HS-5 (cell line): ENCODE data around the gene PKIG.
"Not testable (repeated sequence)": the region's sequence is repeated elsewhere in the genome, so short reads cannot be mapped to it uniquely, and the experiment has no call there.

Experiments used
- DNase-seq: peaks from one replicate; pipeline ENCODE4 v3.0.0-alpha.2; 2012; ENCODE audit warnings: low read depth

The PKIG gene

DNA sequence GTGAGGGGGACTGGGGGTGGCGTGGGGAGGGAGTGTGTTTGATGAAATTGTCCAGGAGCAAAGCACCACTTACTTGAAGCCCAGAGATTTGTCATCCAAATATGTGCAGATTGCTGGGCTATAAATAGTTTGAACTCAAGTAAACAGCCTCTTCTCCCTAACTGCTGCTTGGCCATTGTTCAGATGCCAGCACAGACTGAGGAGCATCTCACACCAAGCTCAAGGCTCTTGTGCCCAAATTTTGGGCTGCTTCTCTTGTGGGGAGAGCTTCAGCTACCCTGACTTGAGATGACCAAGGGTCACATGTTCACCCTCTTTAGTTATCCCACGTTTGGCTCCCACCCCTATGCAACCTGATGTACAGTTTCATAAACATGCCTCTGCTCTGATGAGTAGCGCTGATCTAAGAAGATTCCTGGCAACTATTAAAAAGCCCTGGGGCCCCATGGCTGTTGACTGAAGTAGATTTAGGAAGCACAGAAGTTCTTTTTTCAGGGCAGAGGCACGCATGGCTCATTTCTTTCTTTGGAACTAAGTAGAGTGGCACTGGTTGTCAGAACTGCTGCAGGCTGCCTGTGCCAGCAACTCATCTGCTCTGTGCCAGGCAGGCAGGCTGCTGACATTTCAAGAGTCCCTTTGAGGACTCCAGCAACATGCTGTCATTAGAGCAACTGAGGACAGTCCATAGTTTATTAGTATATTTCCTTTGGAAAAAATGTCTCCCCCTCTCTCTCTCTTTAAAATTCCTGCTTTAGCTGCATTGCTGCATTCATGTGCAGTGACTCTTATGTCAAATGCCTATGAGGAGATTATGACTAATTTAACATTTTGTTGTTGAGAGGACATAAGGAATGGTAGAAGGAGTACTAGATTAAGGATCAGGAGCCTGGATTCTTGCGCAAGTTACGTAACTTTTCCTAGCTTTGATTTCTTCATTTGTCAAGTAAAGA lies 9.6 kb upstream of the PKIG start:
- DNase-seq, result peak; percentile 98

DNA sequence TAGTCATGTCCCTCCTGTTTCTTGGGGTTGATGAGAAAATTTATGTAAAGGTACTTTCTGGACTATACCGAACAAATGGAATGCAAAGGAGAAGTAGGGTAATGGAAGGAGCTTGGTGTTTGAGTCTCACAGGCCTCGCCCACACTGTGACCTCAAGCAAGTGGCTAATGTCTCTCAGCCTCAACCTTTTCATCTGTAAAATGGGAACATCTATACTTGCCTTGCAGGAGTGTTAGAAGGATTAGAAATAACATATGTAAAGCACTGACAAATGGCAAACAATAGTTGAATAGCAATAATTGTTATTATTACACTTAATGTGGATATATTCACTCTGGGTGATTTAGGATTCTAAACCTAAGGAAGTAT lies 8.9 kb upstream of the PKIG start:
- DNase-seq, result no peak

DNA sequence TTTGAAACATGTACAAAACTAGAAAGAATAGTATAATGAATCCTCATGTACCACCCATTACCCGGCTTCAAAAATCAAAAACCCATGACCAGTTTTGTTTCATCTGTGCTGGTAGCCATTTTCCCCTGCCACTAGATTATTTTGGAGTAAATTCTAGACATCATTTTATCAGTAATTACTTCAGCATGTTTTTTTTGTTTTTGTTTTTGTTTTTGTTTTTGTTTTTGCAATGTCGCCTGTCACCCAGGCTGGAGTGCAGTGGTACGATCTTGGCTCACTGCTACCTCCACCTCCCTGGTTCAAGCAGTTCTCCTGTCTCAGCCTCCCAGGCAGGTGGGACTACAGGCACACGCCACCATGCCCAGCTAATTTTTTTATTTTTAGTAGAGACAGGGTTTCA lies 8.0 kb upstream of the PKIG start:
- DNase-seq, result no peak

DNA sequence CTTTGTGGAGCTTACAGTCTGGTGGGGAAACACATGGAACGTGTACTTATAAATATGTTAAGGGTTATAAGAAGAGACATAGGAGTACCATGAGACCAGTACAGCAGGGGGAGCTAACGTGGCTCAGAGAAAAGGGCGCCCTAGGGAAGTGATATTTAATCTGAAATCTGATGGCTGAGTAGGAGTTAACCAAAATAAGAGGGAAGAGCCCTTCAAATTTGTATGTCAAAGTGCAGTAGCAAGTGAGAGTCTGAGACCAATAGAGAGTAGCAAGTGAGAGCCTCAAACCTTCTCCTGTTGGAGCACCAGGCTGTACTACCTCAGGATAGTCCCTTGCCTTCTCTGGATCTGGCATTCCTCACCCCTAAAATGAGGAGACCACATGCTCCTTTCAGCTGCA lies 6.1 kb upstream of the PKIG start:
- peak; percentile 39 for DNase-seq

DNA sequence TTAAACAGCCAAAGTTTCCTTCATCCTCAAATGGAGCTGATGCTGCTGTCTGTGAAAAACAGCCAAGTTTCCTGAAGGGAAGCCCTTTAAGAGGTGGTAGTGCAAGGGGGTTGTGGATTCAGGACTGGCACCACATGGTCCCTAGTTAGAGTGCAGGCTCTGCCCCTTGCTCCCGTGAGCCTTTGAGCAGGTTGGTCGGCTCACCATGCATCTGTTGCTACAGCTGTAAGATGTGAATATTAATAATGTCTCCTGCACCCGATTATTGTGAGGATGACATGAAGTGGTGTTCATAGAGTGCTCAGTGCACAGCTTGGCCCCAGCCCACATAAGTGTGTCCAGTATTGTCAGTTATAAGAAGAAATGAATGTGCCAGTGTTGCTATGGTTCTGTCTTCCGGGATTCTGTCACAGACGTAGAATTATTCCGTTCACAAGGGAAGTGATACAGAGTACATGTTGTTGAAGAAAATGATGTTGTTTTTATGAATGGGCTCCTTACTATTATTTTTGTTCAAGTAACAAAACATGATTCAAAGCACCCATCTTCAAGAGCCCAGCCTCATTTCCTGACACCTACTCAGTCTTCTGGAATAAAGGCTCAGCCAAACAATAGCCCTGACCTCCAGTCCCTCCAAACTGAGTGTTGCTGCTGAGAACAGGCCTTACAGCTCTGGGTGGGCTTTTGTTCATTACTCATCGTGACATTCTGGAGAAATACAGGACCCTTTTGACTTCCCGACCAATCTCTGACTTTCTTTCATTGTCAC lies 2.9 kb upstream of the PKIG start:
- DNase-seq, result no peak

DNA sequence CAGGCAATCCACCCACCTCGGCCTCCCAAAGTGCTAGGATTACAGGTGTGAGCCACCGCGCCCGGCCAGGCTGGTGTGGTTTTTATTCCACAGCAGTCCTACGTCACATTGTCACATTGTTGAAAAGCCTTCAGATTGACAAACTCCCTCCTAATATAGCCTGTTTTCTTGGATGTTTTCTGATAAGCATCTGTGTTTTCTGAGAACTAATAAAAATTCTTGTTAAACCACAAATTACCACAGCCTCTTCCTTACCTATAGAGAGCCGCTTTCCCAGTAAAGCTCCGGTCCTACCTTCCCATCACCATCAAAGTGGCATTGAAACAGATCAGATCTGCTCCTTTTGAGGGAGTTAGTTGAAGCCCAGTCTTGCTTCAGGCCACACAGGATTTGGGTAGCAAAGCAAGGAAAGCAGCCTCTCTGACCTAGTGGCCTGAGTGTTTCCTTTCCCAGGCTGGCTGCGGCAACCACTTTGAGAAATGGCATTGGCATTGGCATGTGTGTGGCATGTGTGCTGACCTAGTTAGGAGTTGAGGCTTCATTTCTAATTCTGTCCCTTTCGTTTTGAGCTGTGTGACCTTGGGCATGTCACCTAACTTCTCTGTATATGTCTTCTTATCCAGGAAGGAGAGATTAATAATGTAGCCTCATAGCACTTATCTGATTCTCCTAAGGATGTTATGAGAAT lies 1.7 kb upstream of the PKIG start:
- no peak for DNase-seq

DNA sequence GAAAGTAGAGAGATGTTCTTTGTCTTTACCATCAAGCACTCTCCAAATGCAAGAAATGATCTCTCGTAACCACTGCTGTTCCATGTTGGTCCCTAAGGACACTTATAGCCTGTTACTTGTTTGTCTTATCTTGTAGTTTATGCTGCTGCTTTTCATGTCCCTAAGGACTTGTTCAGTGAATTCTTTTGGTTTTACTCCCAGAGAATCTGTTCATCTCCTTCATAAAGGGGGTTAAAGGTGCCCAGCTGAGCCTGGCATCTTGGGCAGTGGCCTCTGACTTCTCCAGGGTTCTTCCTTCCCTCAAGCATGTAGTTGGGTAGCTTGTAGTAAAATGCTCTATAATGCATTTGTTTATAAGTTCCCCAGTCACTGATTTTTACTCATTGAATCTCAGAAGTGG lies 864 bp upstream of the PKIG start:
- DNase-seq, result no peak

DNA sequence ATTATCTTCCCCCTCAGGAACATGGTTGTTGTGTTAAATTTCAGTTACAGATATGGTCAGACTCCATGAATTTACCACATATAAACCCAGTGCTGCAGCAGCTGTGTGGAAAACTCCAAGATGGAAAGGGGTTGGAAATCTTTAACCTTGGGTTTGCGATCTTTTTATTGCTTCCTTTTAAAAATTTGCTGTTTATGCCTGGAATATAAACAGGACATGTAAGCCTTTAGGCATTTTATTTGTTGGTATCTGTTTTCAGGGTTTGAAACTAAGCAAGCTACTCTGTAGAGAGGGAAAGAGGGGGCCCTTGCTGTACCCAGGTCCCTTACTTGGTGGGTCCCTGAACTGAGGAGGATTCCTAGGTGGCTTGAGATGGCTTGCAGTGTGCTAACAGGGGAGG lies 778 bp downstream of the PKIG start:
- DNase-seq, result no peak

DNA sequence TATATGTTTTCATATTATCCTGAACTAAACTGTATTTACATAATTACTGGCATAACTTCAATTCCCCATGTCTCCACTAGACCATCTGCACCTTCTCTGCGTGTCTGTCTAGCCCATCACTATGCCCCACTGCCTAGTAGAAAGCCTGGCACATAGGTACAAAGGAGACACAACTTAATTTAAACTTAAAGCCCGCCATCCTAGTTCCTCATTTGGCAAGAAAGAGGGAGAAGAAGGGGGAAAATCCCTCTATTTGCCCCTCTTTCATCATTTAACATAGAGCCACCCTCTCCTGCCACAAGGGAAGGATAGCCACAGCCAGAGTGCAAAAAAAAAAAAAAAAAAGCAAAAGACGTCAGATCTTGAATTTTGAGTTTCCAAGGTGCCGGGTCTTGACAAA lies 1.8 kb downstream of the PKIG start:
- DNase-seq, result no peak

DNA sequence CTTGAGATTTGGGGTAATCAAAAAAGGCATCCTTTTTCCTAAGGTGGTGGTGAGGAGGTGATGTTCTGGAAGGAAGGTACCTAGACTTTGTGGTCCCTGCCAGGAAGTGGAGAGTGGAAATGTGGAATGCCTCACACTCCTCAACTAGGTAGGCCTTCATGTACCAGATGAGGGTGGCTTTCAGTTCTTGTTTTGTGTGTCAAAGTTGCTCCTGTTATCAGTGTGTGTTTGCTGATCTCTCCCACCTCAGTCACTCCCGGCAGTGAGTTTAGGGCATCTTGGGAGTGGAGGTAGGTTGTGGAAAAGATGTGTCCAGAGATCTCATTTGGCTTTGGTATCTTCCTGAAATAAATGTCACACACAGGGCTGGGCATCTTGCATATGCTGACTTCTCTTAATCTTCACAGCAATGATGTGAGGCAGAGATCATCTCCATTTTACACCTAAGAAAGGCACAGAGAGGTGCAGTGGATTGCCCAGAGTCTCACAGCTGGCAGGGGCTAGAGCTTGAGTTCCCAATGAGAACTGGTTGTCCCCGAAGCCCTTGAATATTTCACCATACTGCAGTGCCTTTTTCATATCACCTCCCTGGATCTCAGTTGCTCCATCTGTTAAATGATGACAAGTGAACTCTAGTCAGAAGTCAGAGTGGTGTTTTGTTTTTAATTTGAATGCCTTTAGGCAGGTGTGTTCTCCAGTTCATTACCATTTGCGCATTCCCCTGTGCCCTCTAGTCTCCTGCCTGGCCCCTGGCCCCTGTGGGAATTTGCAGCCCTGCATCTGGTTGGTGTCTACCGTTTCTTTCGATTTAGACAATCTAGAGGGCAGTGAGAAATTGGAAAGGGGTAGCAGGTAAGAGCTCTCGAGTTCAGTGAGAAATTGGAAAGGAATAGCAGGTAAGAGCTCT lies 2.9 kb downstream of the PKIG start:
- no peak for DNase-seq

DNA sequence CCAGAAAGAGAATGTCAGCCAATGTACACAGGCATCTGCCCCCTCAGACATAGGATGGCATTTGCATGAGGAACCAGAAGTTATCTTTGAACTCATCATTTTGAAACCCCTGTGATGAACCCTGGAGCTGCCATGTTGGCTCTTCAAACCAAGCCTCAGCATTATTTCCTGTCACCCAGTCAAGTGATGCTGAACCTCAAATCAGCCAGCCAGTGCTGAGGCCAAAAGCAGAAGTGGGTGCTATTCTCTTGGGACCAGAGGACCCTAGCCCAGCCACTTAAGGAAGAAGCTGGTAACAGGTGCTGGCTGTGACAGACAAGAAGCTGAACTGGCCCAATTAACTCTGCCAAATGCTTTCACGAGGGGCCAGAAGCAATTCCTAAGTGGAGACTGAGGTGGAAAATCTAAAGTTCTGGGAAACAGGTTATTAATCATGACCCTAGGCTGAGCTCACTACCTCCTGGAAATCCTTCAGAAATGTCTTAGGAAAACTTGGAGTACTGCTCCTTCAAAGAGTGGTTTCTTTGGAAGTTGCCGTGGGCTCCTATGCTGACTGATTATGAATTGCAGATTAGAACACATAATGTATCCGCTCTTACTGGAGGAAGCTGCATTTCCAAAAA lies 4.0 kb downstream of the PKIG start:
- DNase-seq, result no peak

DNA sequence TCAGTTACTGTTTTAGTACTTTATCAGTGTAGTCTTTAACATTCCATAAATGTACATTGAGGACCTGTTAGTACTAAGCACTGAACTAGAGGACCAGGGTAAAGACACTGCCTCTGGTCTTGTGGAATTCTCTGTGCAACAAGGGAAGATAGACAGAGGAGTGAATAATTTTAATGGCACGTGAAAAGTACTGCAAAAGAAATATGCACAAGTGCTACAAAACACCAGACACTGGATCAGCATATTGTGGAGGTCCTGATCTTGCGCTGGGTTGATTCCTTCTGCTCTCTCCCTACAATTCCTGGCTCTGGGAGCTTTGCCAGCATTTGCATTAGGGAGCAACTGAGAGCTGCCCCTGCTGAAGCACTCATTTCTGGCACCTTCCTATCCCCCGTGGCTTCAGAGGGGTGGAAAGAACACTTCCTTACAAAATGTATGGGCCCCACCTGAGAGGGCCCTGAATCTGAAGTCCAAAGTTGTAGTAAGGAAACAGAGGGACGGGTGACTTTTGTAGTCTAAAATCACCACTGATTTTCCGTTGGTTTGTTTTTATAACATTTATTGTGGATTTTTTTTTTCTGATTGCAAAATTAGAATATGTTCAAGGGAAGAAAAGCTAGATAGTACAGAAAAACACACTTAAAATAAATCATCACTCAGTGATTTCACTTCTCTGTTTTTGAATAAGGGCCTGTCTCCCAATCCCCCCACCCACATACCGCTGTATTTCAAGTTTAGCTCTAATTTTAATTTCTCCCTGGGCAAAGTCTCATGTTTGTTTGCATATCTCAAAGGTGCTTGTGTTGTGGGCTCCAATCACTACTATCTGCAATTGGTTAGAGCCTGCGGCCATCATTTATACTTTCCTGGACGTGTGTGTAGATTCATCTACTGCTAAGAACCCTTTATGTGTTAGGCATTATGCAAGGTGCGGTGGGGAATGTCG lies 4.9 kb downstream of the PKIG start:
- no peak for DNase-seq

DNA sequence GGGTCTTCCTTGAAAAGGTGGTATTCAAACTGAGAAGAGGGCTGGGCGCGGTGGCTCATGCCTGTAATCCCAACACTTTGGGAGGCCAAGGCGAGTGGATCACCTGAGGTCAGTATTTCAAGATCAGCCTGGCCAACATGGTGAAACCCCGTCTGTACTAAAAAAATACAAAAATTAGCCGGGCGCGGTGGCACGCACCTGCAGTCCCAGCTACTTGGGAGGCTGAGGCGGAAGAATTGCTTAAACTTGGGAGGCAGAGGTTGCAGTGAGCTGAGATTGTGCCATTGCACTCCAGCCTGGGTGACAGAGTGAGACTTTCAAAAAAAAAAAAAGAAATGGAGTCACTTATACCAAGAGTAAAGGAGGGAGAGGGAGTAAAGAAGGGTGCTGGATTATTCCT lies 5.9 kb downstream of the PKIG start:
- not testable (repeated sequence) for DNase-seq

DNA sequence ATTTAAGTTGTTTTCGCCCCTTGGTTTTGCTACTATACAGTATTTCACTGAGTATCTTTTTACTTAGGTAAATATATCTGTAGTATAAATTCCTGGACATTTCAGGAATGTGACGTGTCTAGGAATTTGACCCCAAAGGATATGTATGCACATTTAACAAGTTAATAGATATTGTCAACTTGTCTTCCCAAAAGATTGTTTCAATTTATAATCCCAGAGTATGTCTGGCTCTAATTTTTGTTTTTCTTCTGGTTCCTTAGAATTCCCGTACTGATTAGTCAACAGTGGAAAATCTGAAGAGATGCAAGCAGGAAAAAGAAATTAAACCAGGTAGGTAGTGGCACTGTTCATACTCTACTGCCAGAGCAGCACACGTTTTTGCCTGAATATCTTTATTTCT lies 7.2 kb downstream of the PKIG start:
- no peak for DNase-seq

DNA sequence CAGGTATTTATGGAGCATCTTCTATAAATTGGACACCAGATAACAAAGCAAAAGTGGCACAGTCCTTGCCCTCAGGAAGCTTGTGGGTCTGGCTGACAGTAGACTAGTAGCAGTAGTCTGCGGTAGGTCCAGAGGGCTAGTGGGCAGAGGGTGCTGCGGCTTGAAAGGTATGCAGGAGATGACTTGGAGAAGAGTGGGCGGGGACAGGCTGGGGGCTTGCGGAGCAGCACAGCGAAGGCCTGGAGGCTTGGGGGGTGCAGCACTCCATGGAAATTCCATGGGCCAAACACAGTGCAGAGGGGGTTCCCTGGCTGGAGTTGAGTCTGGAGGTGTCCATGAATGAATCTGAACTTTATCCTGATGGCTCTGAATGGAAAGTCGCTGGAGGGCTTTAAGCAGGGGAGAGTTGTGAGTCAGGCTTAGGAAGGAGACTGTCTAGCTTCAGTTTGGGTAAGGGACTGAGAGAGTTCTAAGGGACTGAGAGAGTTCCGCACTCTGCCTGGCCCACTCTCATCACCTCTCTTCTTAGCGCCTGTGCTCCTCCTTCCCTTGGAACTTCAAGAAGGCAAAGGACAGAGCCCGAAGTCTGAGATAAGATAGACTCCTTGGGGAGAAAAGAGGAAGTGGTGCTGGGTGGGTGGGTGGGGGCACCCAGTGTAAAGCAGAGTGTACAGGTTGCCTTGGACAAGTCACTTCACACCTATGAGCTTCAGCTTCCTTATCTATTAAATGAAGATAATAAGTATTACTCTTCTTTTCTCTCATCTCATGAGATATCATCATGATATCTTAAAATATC lies 8.8 kb downstream of the PKIG start:
- DNase-seq, result no peak

DNA sequence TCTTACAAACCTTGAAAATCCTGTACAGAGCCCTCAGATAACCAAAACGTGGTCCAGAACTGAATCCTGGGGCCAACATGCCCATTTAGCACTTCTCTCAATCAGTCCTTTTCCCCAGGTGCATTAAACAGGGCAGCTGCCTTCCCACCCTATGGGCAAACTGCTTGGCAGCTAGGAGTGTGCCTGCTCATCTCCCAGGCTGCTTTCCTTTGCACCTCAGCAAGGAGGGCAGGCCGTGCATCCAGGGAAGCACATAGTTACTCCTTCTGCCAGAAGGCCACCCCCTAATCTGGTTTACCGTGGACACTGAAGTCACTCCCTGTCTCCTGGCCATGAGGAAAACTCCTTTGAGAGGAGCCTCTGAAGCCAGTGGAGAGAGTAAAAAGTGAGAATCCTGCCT lies 10.0 kb downstream of the PKIG start:
- DNase-seq, result no peak

DNA sequence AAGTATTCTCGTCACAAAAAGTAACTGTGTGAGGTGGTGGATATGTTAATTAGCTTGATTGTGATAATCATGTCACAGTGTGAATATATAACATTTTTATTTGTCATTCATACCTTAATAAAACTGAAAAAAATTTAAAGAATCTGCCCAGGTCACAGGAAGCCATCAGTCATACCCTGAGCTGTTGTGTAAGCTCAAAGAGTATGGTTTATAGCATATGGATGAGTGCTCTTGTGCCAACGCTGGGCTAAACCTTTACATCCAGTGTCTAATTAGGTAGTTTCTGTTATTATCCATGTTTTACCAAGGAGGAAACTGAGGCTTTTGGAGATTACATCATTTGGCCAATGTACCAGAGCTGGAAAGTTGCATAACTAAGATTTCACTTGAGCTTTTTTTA lies 11.4 kb downstream of the PKIG start:
- DNase-seq, result no peak

DNA sequence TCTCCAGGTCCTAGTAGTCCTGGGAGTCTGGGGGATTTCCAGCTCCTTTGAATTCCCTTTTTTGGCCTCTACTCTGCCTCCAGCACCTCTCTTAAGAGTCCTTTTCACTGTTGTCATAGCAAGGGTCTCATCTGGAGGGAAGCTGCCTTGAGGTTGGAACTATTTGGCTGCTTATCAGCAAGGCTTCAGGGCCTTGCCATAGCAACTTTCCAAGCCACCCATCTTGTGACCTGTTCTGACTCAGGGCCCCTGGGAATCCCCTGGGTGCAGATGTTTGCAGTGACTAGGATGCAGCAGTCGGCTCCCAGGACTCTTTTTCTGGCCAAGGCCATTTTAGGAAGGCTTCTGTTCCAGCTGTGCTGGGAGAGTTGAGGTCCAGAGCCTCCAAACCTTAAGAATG lies 12.4 kb downstream of the PKIG start:
- DNase-seq, result no peak

DNA sequence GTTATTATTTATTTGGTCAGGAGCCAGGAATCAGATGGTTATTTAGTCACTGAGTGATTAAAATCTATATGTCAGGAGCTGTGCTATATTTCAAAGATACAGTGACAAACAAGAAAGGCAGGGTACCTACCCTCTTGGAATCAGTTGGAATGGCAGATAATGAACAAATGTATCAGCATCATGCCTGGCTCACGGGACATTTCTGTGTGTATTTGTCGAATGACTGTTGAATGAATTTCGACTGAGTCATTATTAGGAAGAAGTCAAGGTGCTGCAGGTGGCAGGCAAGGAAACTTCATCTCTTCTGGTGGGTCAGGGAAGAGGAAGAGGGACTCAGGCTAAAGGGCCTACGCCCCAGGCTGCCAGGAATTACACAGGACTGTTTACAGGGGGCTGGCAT lies 13.6 kb downstream of the PKIG start:
- DNase-seq, result no peak
